Fibroblast of pulmonary artery (primary cell): ENCODE measurements around the gene FILIP1L.

Experiments
- DNase-seq: peaks from one replicate; pipeline ENCODE4 v3.0.0-alpha.2; 2010; ENCODE audit warnings: low read depth
- H3K4me3 ChIP-seq: replicated peaks from 2 replicates; pipeline ENCODE4 v1.5.1; 2011; ENCODE audit warnings: low read depth, mild to moderate bottlenecking, control low read depth, low read length, moderate library complexity
- CTCF ChIP-seq: IDR thresholded peaks from 2 replicates; pipeline ENCODE4 v1.5.1; 2011; ENCODE audit warnings: mild to moderate bottlenecking, control low read depth, low read length, inconsistent platforms; ENCODE audit errors: missing control alignments

FILIP1L gene

DNA sequence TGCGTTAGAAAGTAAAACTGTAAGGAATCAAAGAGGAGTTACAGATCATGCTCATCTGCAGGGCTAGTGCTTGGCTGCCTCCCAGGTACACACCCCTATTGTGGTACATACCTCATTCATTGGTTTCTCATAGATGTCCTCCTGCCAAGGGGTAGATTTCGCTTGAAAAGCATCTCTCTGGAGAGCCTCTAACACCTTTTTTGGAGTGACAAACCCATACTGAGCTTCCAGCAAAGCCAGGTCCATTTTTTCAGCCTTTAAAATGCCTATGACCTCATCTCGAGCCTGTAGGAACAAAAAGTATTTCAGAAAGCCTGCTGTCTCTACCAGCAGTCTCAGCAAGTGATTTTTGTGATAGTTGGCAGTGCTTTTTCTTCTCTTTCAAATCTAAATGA is 184.6 kb downstream of the FILIP1L start:
- no peak for TF ChIP-seq CTCF
- no peak overlapping the region for H3K4me3 ChIP-seq
- peak; percentile 39 for DNase-seq

- TF ChIP-seq CTCF, result peak; percentile 5
- H3K4me3 ChIP-seq, result no peak overlapping the region
- no peak for DNase-seq
Observed at GRCh38 chr3:99928771-99929744, 185.2 kb downstream of the FILIP1L start.

DNA sequence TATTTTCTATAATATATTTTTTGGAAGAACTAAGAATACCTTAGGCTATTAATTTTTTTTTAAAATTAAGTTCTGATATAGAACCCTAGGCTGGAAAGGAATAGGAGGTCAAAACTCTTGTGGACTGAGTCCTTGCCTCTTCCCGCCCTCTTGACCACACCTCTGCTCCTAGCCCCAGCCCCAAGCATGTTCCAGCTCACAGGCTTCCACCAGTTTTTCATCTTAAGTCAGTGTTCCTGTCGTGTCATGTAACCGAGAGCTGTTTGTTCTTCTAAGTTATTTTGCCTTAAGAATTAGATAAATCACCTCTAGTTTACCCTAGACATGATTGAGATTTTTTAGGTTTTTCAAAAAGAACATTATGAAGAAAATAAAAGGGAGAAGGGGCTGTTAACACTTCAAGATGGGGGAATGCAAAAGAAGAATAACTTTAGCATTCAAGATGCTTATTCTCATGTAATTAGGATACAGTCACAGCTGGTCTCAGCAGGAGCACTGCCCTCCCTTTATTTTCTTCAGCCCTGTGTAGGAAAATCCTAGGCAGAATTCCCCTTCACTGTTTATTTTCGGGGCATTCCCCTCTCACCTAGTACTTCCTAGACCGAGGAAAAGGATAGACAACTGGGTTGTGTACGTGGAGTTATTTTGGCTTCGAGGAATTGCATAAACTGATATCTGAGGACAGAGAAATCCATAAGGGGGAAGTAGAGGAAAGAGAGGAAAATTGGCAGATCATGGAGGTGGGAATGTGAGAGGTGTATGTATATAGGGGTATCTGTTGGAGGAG is 186.4 kb downstream of the FILIP1L start:
- no peak for TF ChIP-seq CTCF
- DNase-seq, result no peak
- H3K4me3 ChIP-seq, result no peak overlapping the region

GRCh38 chr3:99925584-99926230 is 188.6 kb downstream of the FILIP1L start:
- H3K4me3 ChIP-seq, result no peak overlapping the region
- DNase-seq, result peak; percentile 82
- no peak for TF ChIP-seq CTCF

DNA sequence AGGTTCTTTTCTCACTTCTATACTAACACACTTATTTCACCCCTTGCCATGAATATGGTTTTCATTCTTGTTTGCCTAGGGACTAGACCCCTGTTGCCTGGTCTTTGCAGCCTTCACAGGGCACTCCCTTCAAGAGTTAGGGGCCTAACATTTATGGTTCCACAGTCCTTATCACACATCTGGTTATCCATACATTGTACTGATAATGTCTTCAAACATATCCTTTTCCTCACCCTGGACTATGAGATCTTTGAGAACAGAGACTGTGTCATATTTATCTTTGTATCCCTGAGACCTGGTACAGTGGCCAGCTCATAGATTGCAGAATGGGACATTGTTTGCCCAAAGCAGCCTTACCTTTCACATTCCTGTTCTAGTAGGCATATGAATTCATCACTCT is 190.4 kb downstream of the FILIP1L start:
- no peak for DNase-seq
- no peak for TF ChIP-seq CTCF
- H3K4me3 ChIP-seq, result no peak overlapping the region

- TF ChIP-seq CTCF, result no peak
- no peak overlapping the region for H3K4me3 ChIP-seq
- DNase-seq, result no peak
Observed at GRCh38 chr3:99921986-99922385, 192.3 kb downstream of the FILIP1L start.
